ENCODE data around the gene PFN3.
A peak's percentile ranks its signal among the peaks of the same experiment; 100 is the strongest.

Gene PFN3

GRCh38 chr5:177357459-177358351 is 42.8 kb downstream of the PFN3 start, which contains the start of gene RGS14:
RGS14 (plus strand) TSS chr5:177357924; CDS start chr5:177358025, 101 bp downstream.
- peak; percentile 80 for DNase-seq

GRCh38 chr5:177357146-177357458 is 43.4 kb downstream of the PFN3 start:
- no peak for DNase-seq

- DNase-seq, result peak; percentile 45
Measured at GRCh38 chr5:177356746-177357145, 43.7 kb downstream of the PFN3 start.

GRCh38 chr5:177355868-177356168 is 44.6 kb downstream of the PFN3 start:
- no peak for DNase-seq

- no peak for DNase-seq
Measured at GRCh38 chr5:177355162-177355867, 45.1 kb downstream of the PFN3 start.

- no peak for DNase-seq
Measured at GRCh38 chr5:177354711-177355110, 45.8 kb downstream of the PFN3 start.

- no peak for DNase-seq
Measured at GRCh38 chr5:177354256-177354655, 46.2 kb downstream of the PFN3 start.

- DNase-seq, result no peak
Measured at GRCh38 chr5:177353093-177353492, 47.4 kb downstream of the PFN3 start.

GRCh38 chr5:177351392-177352329 is 48.8 kb downstream of the PFN3 start, which contains the start of gene LMAN2:
LMAN2 (minus strand) TSS chr5:177351668; CDS start chr5:177351647, 21 bp downstream.
- DNase-seq, result peak; percentile 97

- no peak for DNase-seq
Measured at GRCh38 chr5:177350776-177351391, 49.6 kb downstream of the PFN3 start.

All from KG1 (cell line).